Stomach (tissue), 4 donors: ENCODE measurements around the gene DNAH11.

Source experiments
- CTCF ChIP-seq, 7 experiments: fragments of 450-650 bp in 4 of 7; fragments of 200-600 bp in 3 of 7; sonication (generic) in 3 of 7; IDR thresholded peaks; one replicate each; pipeline ENCODE4 v1.5.1; 2016 to 2019; ENCODE audit warnings: antibody characterized with exemption in 7 of 7, control low read depth in 2 of 7, mild to moderate bottlenecking in 1 of 7
- POLR2A ChIP-seq, 4 donors: fragments of 450-650 bp; IDR thresholded peaks; one replicate each; pipeline ENCODE4 v1.6.1; 2016; ENCODE audit warnings: antibody characterized with exemption in 4 of 4, control low read depth in 2 of 4, mild to moderate bottlenecking in 1 of 4, moderate library complexity in 1 of 4

- no peak for TF ChIP-seq POLR2A (IDR thresholded peaks at IDR 0.05)
- TF ChIP-seq CTCF (IDR thresholded peaks at IDR 0.05), result no peak
Observed at GRCh38 chr7:21624320-21624719, 81.5 kb downstream of the DNAH11 start.
